ENCODE results near the gene NKG7.

DNA sequence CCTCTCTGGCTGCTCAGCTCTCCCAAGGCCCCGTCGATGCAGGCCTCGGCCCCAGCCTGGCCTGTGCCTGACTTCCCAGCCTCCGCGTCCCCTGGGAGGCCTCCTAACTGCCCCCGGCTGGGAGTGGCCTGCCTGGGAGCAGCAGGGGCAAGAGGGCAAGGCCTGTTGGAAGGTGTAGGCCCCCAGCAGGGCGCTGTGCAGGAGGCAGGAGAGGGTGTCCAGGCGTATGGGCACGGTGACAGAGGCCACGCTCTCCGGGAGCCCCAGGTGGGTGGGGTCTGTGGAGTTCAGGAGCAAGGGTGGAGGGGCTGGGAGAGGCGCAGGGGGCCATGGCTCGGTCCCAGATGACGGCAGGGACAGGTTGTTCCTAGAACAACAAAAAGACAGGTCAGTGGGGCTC is 16.7 kb upstream of the NKG7 start:
- TF ChIP-seq, protein P1, sequence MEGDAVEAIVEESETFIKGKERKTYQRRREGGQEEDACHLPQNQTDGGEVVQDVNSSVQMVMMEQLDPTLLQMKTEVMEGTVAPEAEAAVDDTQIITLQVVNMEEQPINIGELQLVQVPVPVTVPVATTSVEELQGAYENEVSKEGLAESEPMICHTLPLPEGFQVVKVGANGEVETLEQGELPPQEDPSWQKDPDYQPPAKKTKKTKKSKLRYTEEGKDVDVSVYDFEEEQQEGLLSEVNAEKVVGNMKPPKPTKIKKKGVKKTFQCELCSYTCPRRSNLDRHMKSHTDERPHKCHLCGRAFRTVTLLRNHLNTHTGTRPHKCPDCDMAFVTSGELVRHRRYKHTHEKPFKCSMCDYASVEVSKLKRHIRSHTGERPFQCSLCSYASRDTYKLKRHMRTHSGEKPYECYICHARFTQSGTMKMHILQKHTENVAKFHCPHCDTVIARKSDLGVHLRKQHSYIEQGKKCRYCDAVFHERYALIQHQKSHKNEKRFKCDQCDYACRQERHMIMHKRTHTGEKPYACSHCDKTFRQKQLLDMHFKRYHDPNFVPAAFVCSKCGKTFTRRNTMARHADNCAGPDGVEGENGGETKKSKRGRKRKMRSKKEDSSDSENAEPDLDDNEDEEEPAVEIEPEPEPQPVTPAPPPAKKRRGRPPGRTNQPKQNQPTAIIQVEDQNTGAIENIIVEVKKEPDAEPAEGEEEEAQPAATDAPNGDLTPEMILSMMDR (IDR thresholded peaks at IDR 0.05; ENCODE audit: low read depth, low read length) = no peak
- no peak for TF ChIP-seq EZH2phosphoT487 (IDR thresholded peaks at IDR 0.05; ENCODE audit: low read depth)
